Measurements from ENCODE around the gene ARHGAP19. TPM values are rescaled to one million over a fixed set of nuclear protein-coding genes. Genes with fewer than 3 reads are reported as not detected.

ARHGAP19 gene
- total RNA-seq, 4 donors from 2014 or later = 3.5 to 5.4 (median 4.6) TPM

GRCh38 chr10:97174276-97174775, 118.1 kb downstream of the ARHGAP19 start:
- DNase-seq (ENCODE audit: extremely low spot score) = no peak
- intact Hi-C loops (cut with DNase I) = no loop called here
- Histone ChIP-seq H3K4me1 (peaks cover 0 to 3% (median 1%) of the 10 kb centered on the region in 4 donors), H3K36me3 (no peaks in the 10 kb centered on the region), H3K9me3 (no peaks in the 10 kb centered on the region), H3K27ac (replicated peaks in 1 of 4) (no peak overlapping the region), H3K27me3 (peaks cover 0 to 45% (median 0%) of the 10 kb centered on the region in 4 donors), H3K4me3 (no peak overlapping the region)
- TF ChIP-seq POLR2A (IDR thresholded peaks at IDR 0.05; ENCODE audit: low read depth) (no peak), POLR2AphosphoS5 (IDR thresholded peaks at IDR 0.05) (no peak), EP300 (IDR thresholded peaks at IDR 0.05) (no peak)
- TF ChIP-seq, protein P1, sequence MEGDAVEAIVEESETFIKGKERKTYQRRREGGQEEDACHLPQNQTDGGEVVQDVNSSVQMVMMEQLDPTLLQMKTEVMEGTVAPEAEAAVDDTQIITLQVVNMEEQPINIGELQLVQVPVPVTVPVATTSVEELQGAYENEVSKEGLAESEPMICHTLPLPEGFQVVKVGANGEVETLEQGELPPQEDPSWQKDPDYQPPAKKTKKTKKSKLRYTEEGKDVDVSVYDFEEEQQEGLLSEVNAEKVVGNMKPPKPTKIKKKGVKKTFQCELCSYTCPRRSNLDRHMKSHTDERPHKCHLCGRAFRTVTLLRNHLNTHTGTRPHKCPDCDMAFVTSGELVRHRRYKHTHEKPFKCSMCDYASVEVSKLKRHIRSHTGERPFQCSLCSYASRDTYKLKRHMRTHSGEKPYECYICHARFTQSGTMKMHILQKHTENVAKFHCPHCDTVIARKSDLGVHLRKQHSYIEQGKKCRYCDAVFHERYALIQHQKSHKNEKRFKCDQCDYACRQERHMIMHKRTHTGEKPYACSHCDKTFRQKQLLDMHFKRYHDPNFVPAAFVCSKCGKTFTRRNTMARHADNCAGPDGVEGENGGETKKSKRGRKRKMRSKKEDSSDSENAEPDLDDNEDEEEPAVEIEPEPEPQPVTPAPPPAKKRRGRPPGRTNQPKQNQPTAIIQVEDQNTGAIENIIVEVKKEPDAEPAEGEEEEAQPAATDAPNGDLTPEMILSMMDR (IDR thresholded peaks at IDR 0.05) = no peak
- WGBS = 90% methylated on average over 3 of the region's 5 CpGs

- H3K27me3 ChIP-seq = peaks cover 0 to 39% (median 0%) of the 10 kb centered on the region in 4 donors
- WGBS = 89% methylated on average over 5 of the region's 6 CpGs
- H3K4me1 ChIP-seq = peaks cover 0 to 2% (median 0%) of the 10 kb centered on the region in 4 donors
- H3K9me3 ChIP-seq = no peaks in the 10 kb centered on the region
- H3K36me3 ChIP-seq = no peaks in the 10 kb centered on the region
- DNase-seq (ENCODE audit: extremely low spot score) = no peak
- no peak overlapping the region for H3K27ac ChIP-seq (replicated peaks in 1 of 4)
- H3K4me3 ChIP-seq = no peak overlapping the region
- intact Hi-C loops (cut with DNase I) = no loop called here
- TF ChIP-seq POLR2AphosphoS5 (IDR thresholded peaks at IDR 0.05) (no peak), EP300 (IDR thresholded peaks at IDR 0.05) (no peak), POLR2A (IDR thresholded peaks at IDR 0.05; ENCODE audit: low read depth) (no peak)
- TF ChIP-seq, protein P1 (IDR thresholded peaks at IDR 0.05) = no peak
Observed at GRCh38 chr10:97173036-97173435, 119.4 kb downstream of the ARHGAP19 start.

Small RNA genes within 50 kb of the gene (small RNA-seq; reads per million reads assigned to genes)
- gene RF00017 = 0 reads per million in 3 donors

Other genes starting within 250 kb of the ARHGAP19 start
- under 1 TPM; 0.13 to 0.42 (median 0.31) TPM for gene SLIT1, start 106.7 kb downstream of the ARHGAP19 start, total RNA-seq
- gene FRAT1, start 26.6 kb upstream of the ARHGAP19 start, total RNA-seq = 10 to 100 TPM in 1 of 4 donors, 1 to 10 TPM in 3; 6.1 to 10.3 (median 9.0) TPM
- gene FRAT2, start 42.1 kb upstream of the ARHGAP19 start, total RNA-seq = 10 to 100 TPM; 18.7 to 27.8 (median 19.6) TPM
- 10 to 100 TPM in 2 of 4 donors, 1 to 10 TPM in 2; 7.1 to 20.0 (median 12.1) TPM for gene RRP12, start 108.7 kb upstream of the ARHGAP19 start, total RNA-seq
- gene PGAM1, start 133.6 kb upstream of the ARHGAP19 start, total RNA-seq = 100 to 1,000 TPM; 282 to 381 (median 321) TPM
- gene EXOSC1, start 153.4 kb upstream of the ARHGAP19 start, total RNA-seq = 10 to 100 TPM; 21.9 to 41.9 (median 30.7) TPM
- gene ZDHHC16, start 153.5 kb upstream of the ARHGAP19 start, total RNA-seq = 10 to 100 TPM; 23.9 to 37.2 (median 28.3) TPM
- gene MMS19, start 205.8 kb upstream of the ARHGAP19 start, total RNA-seq = 10 to 100 TPM; 46.9 to 51.4 (median 48.6) TPM
- 10 to 100 TPM in 3 of 4 donors, 1 to 10 TPM in 1; 4.2 to 18.4 (median 14.1) TPM for gene UBTD1, start 206.3 kb upstream of the ARHGAP19 start, total RNA-seq

Data from esophagus muscularis mucosa (tissue), 4 donors.